HEK293 (cell line): ENCODE measurements around the gene SLC6A14.

Experiments
- AEBP2 ChIP-seq: fragments of 450-650 bp; formaldehyde crosslinking; IDR thresholded peaks from 2 replicates; pipeline ENCODE4 v1.5.1; 2016; ENCODE audit warnings: missing biosample characterization, missing genetic modification characterization, borderline replicate concordance
- MEIS1 ChIP-seq: sonication (generic); formaldehyde crosslinking; IDR thresholded peaks from 2 replicates; pipeline ENCODE4 v1.8.1; 2022; ENCODE audit warnings: missing genetic modification reagents, mild to moderate bottlenecking, borderline replicate concordance
- ZNF155 ChIP-seq: fragments of 450-650 bp; formaldehyde crosslinking; IDR thresholded peaks from 2 replicates; pipeline ENCODE4 v1.5.1; 2016; ENCODE audit warnings: missing biosample characterization, missing genetic modification characterization
- TF ChIP-seq, protein P1 (sequence below): fragments of 450-650 bp; formaldehyde crosslinking; IDR thresholded peaks from 2 replicates; pipeline ENCODE4 v1.5.1; 2017; ENCODE audit warnings: missing biosample characterization, missing genetic modification characterization
- TF ChIP-seq, protein P2 (sequence below): fragments of 450-650 bp; formaldehyde crosslinking; IDR thresholded peaks from 2 replicates; pipeline ENCODE4; 2016; ENCODE audit warnings: missing biosample characterization, missing genetic modification characterization
- TF ChIP-seq, protein P3 (sequence below): fragments of 450-650 bp; formaldehyde crosslinking; IDR thresholded peaks from 2 replicates; pipeline ENCODE4 v1.5.1; 2016; ENCODE audit warnings: missing biosample characterization, missing genetic modification characterization, low read depth

SLC6A14 gene

GRCh38 chrX:116499780-116500179, 63.4 kb downstream of the SLC6A14 start (continued):
- TF ChIP-seq, protein P1, sequence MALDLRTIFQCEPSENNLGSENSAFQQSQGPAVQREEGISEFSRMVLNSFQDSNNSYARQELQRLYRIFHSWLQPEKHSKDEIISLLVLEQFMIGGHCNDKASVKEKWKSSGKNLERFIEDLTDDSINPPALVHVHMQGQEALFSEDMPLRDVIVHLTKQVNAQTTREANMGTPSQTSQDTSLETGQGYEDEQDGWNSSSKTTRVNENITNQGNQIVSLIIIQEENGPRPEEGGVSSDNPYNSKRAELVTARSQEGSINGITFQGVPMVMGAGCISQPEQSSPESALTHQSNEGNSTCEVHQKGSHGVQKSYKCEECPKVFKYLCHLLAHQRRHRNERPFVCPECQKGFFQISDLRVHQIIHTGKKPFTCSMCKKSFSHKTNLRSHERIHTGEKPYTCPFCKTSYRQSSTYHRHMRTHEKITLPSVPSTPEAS, result no peak
- TF ChIP-seq MEIS1 (CRISPR knock-in tag), result no peak
- TF ChIP-seq, protein P2, sequence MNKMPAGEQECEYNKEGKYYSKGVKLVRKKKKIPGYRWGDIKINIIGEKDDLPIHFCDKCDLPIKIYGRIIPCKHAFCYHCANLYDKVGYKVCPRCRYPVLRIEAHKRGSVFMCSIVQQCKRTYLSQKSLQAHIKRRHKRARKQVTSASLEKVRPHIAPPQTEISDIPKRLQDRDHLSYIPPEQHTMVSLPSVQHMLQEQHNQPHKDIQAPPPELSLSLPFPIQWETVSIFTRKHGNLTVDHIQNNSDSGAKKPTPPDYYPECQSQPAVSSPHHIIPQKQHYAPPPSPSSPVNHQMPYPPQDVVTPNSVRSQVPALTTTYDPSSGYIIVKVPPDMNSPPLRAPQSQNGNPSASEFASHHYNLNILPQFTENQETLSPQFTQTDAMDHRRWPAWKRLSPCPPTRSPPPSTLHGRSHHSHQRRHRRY (tag by site-specific recombination), result no peak
- TF ChIP-seq ZNF155 (tag by site-specific recombination), result no peak
- TF ChIP-seq, protein P3, sequence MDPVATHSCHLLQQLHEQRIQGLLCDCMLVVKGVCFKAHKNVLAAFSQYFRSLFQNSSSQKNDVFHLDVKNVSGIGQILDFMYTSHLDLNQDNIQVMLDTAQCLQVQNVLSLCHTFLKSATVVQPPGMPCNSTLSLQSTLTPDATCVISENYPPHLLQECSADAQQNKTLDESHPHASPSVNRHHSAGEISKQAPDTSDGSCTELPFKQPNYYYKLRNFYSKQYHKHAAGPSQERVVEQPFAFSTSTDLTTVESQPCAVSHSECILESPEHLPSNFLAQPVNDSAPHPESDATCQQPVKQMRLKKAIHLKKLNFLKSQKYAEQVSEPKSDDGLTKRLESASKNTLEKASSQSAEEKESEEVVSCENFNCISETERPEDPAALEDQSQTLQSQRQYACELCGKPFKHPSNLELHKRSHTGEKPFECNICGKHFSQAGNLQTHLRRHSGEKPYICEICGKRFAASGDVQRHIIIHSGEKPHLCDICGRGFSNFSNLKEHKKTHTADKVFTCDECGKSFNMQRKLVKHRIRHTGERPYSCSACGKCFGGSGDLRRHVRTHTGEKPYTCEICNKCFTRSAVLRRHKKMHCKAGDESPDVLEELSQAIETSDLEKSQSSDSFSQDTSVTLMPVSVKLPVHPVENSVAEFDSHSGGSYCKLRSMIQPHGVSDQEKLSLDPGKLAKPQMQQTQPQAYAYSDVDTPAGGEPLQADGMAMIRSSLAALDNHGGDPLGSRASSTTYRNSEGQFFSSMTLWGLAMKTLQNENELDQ (tag by site-specific recombination), result no peak
- TF ChIP-seq AEBP2 (tag by site-specific recombination), result no peak
